WTC11 (cell line): ENCODE measurements around the gene RFX4. TPM values are rescaled to one million over a fixed set of nuclear protein-coding genes. Genes with fewer than 3 reads are reported as not detected.

Experiments
- ATAC-seq: fragments of 200-7000 bp; cut with Tn5 transposase; 2 replicates; pipeline ENCODE4 v1.10.0; 2021; ENCODE audit warnings: mild to moderate bottlenecking, moderate library complexity
- CTCF ChIA-PET: fragments of 300-600 bp; sonication (Branson Sonifier 250); formaldehyde crosslinking; loops from one replicate; lab custom pipeline; 2021; ENCODE audit warnings: antibody characterized with exemption; lab: Charles Lee
- POLR2A ChIA-PET: fragments of 350-600 bp; sonication (Branson Sonifier 250); formaldehyde crosslinking; loops from one replicate; lab custom pipeline; 2021; ENCODE audit warnings: antibody characterized with exemption; lab: Charles Lee
- DNase-seq: peaks from one replicate; pipeline ENCODE4 v3.0.0; 2021; ENCODE audit warnings: low spot score
- H3K27ac Mint-ChIP-seq: 2 replicates; pipeline ENCODE4 v1.8.0; 2021; ENCODE audit warnings: mixed read lengths
- H3K27me3 Mint-ChIP-seq: 2 replicates; pipeline ENCODE4 v1.8.0; 2021; ENCODE audit warnings: low read depth, mild to moderate bottlenecking, moderate library complexity, mixed read lengths
- H3K36me3 Mint-ChIP-seq: 2 replicates; pipeline ENCODE4 v1.8.0; 2021; ENCODE audit warnings: mixed read lengths
- H3K4me1 Mint-ChIP-seq: 2 replicates; pipeline ENCODE4 v1.8.0; 2022; ENCODE audit warnings: mixed read lengths
- H3K4me3 Mint-ChIP-seq: 2 replicates; pipeline ENCODE4 v1.8.0; 2021; ENCODE audit warnings: mild to moderate bottlenecking, moderate library complexity, mixed read lengths
- H3K9me3 Mint-ChIP-seq: 2 replicates; pipeline ENCODE4 v1.8.0; 2021; ENCODE audit warnings: mixed read lengths
- CTCF ChIP-seq: fragments of 200-600 bp; IDR thresholded peaks from 2 replicates; pipeline ENCODE4 v1.8.0; 2022; ENCODE audit warnings: antibody characterized with exemption
- E2F5 ChIP-seq: sonication (generic); formaldehyde crosslinking; IDR thresholded peaks from 2 replicates; pipeline ENCODE4 v1.8.1; 2022; ENCODE audit warnings: mild to moderate bottlenecking, moderate library complexity, missing genetic modification reagents
- FOXK1 ChIP-seq: sonication (generic); formaldehyde crosslinking; IDR thresholded peaks from 2 replicates; pipeline ENCODE4 v1.8.0; 2022; ENCODE audit warnings: mild to moderate bottlenecking, moderate library complexity, missing genetic modification reagents
- FOXP1 ChIP-seq: sonication (generic); formaldehyde crosslinking; IDR thresholded peaks from 2 replicates; pipeline ENCODE4 v1.8.0; 2022; ENCODE audit warnings: missing genetic modification reagents, mild to moderate bottlenecking, moderate library complexity, borderline replicate concordance
- FOXP4 ChIP-seq: sonication (generic); formaldehyde crosslinking; IDR thresholded peaks from 2 replicates; pipeline ENCODE4 v1.8.0; 2022; ENCODE audit warnings: mild to moderate bottlenecking, missing genetic modification reagents
- GRHL2 ChIP-seq: fragments of 250-450 bp; sonication (Bioruptor Pico); IDR thresholded peaks from 2 replicates; pipeline ENCODE4 v1.8.0; 2022; ENCODE audit warnings: mild to moderate bottlenecking, moderate library complexity; ENCODE audit not compliant: insufficient replicate concordance, severe bottlenecking
- JUN ChIP-seq: sonication (generic); formaldehyde crosslinking; IDR thresholded peaks from 2 replicates; pipeline ENCODE4 v1.8.0; 2023; ENCODE audit warnings: mild to moderate bottlenecking, missing genetic modification reagents
- KAT7 ChIP-seq: sonication (generic); formaldehyde crosslinking; IDR thresholded peaks from 2 replicates; pipeline ENCODE4 v1.8.1; 2023; ENCODE audit warnings: missing genetic modification reagents, mild to moderate bottlenecking, borderline replicate concordance
- NFE2L1 ChIP-seq: sonication (generic); formaldehyde crosslinking; IDR thresholded peaks from 2 replicates; pipeline ENCODE4 v1.8.1; 2023; ENCODE audit warnings: missing genetic modification reagents
- SMAD3 ChIP-seq: sonication (generic); formaldehyde crosslinking; IDR thresholded peaks from 2 replicates; pipeline ENCODE4 v1.8.0; 2022; ENCODE audit warnings: missing genetic modification reagents, mild to moderate bottlenecking, borderline replicate concordance
- SMAD4 ChIP-seq: sonication (generic); formaldehyde crosslinking; IDR thresholded peaks from 2 replicates; pipeline ENCODE4 v1.8.0; 2022; ENCODE audit warnings: mild to moderate bottlenecking, missing genetic modification reagents
- TEAD1 ChIP-seq: sonication (generic); formaldehyde crosslinking; IDR thresholded peaks from 2 replicates; pipeline ENCODE4 v1.8.0; 2022; ENCODE audit warnings: mild to moderate bottlenecking, missing genetic modification reagents
- ZBTB43 ChIP-seq: sonication (generic); formaldehyde crosslinking; IDR thresholded peaks from 2 replicates; pipeline ENCODE4 v1.8.1; 2023; ENCODE audit warnings: mild to moderate bottlenecking, missing genetic modification reagents
- ZNF219 ChIP-seq: sonication (generic); formaldehyde crosslinking; IDR thresholded peaks from 2 replicates; pipeline ENCODE4 v1.8.0; 2023; ENCODE audit warnings: missing genetic modification reagents, mild to moderate bottlenecking, borderline replicate concordance
- ZNF232 ChIP-seq: sonication (generic); formaldehyde crosslinking; IDR thresholded peaks from 2 replicates; pipeline ENCODE4 v1.8.0; 2022; ENCODE audit warnings: mild to moderate bottlenecking, missing genetic modification reagents
- ZNF263 ChIP-seq: sonication (generic); formaldehyde crosslinking; IDR thresholded peaks from 2 replicates; pipeline ENCODE4 v1.8.1; 2022; ENCODE audit warnings: low read depth, mild to moderate bottlenecking, moderate library complexity, missing genetic modification reagents
- ZNF281 ChIP-seq: sonication (generic); formaldehyde crosslinking; IDR thresholded peaks from 2 replicates; pipeline ENCODE4 v1.8.0; 2023; ENCODE audit warnings: mild to moderate bottlenecking, missing genetic modification reagents
- ZNF512 ChIP-seq: sonication (generic); formaldehyde crosslinking; IDR thresholded peaks from 2 replicates; pipeline ENCODE4 v1.8.1; 2022; ENCODE audit warnings: missing genetic modification reagents, borderline replicate concordance
- total RNA-seq: library from RNA; stranded (reverse); gene quantifications from 3 replicates; pipeline ENCODE4 v1.2.3, GENCODE V29; 2021

The RFX4 gene
- total RNA-seq, 1 experiment from 2014 or later = 0.26 TPM

GRCh38 chr12:106774005-106774807 is 191.4 kb downstream of the RFX4 start, which contains the start of gene RIC8B (continued):
- TF ChIP-seq ZNF281 = no peak; the same call in 1 of the 2 replicates
- TF ChIP-seq ZNF219 = peak; percentile 48; the same call in 1 of the 2 replicates
- no peak for TF ChIP-seq CTCF
- TF ChIP-seq ZNF512 (CRISPR knock-in tag) = no peak
- TF ChIP-seq FOXP4 (CRISPR knock-in tag) = peak; percentile 69
- peak; percentile 80 for TF ChIP-seq ZNF232 (CRISPR knock-in tag)
- TF ChIP-seq SMAD3 (CRISPR knock-in tag) = peak; percentile 87
- 0 out of 2 replicates have a peak, but pooled peaks have one; percentile 42 for TF ChIP-seq FOXK1
- no peak for TF ChIP-seq GRHL2 (CRISPR knock-in tag)
- peak; percentile 84 for TF ChIP-seq E2F5 (CRISPR knock-in tag)

- Mint-ChIP-seq H3K4me1 (peaks cover 58% of the 10 kb centered on the region), H3K36me3 (no peaks in the 10 kb centered on the region; the same call in 1 of the 2 replicates), H3K4me3 (peak overlapping the region; percentile 91), H3K27ac (peak overlapping the region; percentile 91), H3K27me3 (no peaks in the 10 kb centered on the region), H3K9me3 (no peaks in the 10 kb centered on the region)
- DNase-seq (no peak), ATAC-seq (no peak)
- POLR2A ChIA-PET = no interaction called here
- CTCF ChIA-PET = interaction anchor here (0.6 to 1.6 kb wide), 3 partner anchors 67 to 144 kb away, joined by 3 to 6 read pairs (median 3); no protein-coding TSS in a partner anchor
- TF ChIP-seq ZNF512 (CRISPR knock-in tag) = 0 out of 2 replicates have a peak, but pooled peaks have one; percentile 67
- TF ChIP-seq ZBTB43 (CRISPR knock-in tag) = peak; percentile 85
- TF ChIP-seq ZNF263 (CRISPR knock-in tag) = no peak
- 0 out of 2 replicates have a peak, but pooled peaks have one; percentile 8 for TF ChIP-seq NFE2L1 (CRISPR knock-in tag)
- TF ChIP-seq KAT7 = peak; percentile 11; the same call in 1 of the 2 replicates
- TF ChIP-seq FOXP1 (CRISPR knock-in tag) = peak; percentile 80; the same call in 1 of the 2 replicates
- TF ChIP-seq TEAD1 (CRISPR knock-in tag) = 0 out of 2 replicates have a peak, but pooled peaks have one; percentile 9
- peak; percentile 5 for TF ChIP-seq JUN (CRISPR knock-in tag)
- TF ChIP-seq SMAD4 = no peak
- TF ChIP-seq, all 79 proteins: peak for 7
Observed at GRCh38 chr12:106774808-106775524, 192.2 kb downstream of the RFX4 start.
